Stimulated activated CD4-positive, alpha-beta T cell treated with anti-CD3 and anti-CD28 coated beads, Interleukin-12 subunit alpha, Interleukin-12 subunit beta, amount 100 ng/mL, for 48 hours (primary cell): Measurements from ENCODE around the gene RBM20.
"Not testable (repeated sequence)": the region's sequence is repeated elsewhere in the genome, so short reads cannot be mapped to it uniquely, and the experiment has no call there.

Experiments
- DNase-seq, 3 donors: peaks; one replicate each; pipeline ENCODE4 v3.0.0-alpha.2; 2020; ENCODE audit warnings: low read depth in 2 of 3, low spot score in 1 of 3

Gene RBM20

DNA sequence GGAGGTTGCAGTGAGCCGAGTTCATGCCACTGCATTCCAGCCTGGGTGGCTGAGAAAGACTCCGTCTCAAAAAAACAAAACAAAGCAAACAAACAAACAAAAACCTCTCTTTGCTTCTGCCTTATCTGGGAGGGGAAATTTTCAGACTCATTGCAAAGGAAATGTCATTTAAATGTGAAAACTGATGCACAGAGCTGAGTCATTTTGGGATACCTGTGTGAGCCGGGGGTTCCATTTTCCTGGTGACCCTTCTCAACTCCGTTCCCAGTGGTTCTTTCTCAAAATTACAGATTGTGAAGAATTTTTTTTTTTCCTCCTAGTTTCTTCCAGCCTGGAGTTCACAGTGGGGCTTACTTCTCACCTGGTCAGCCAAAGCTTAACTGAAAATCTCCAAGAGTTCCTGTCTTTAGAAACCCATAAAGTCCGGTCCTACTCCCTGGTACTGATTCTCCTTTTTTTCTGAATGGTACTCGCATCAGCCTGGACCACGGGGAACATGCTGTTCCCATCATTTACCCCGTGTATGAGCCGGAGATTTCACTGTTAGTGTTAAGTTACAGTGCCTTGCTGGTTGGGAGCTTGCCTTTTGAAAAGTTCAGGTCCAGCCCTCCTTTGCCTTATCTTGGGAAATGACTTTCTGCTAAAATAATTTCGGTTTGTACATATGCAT lies 56.9 kb downstream of the RBM20 start:
- no peak for DNase-seq

DNA sequence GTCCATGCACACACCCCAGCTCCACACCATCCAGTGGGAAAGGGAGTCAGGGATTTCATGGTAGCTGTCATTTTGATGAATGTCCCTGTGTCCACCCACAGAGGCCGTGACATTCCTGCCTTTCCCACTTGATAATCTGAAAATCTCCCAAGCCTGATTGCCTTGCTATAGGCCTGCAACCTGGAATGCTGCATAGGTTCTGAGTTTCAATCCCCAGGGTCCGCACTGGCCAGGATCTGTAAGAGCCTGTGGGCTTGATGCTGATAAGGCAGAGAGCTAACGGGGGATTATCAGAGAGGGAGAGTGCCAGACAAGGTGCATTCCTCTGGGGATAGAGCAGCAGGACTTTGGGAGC lies 57.5 kb downstream of the RBM20 start:
- no peak for DNase-seq

GRCh38 chr10:110704070-110704469 lies 59.9 kb downstream of the RBM20 start:
- DNase-seq, result no peak

DNA sequence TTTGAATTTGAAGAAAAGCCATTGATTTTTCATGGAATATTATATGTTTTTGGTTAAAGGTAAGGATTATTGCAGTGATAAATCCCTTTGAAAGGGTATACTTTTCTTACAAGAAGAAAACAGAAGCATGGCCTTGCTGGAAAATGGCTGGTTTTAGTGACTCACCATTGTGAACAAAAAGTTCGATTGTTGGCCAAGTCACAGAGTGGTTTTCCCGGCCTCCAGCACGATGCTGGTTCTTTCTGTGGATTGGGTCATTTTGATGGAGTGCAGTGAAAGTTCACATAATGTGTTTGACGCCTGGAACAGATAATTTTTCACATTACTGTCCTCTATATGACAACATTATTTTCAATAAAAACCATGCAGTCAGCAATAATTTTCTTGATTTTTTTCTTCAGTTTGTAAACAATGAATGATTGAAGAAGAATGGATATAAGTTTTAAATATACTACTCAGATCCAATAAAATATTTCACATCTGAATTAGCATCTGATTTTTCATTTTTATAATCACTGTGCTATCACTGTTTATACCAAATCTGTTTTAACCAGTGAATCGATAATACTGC lies 60.9 kb downstream of the RBM20 start:
- no peak for DNase-seq

DNA sequence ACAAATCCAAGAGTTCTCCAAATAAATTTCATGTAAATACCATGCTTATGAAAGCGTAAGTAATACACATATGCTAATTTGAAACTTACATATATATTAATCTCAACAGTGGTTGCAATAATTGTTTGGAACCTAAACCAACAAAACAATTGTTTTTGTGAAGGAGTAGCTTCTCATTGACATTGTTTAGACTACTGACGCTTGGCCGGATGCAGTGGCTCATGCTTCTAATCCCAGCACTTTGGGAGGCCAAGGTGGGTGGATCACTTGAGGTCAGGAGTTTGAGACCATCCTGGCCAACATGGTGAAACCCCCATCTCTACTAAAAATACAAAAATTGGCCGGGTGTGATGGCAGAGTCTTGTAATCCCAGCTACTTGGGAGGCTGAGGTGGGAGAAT lies 61.5 kb downstream of the RBM20 start:
- DNase-seq, result not testable (repeated sequence)

- no peak for DNase-seq
These were observed 62.6 kb downstream of the RBM20 start for GRCh38 chr10:110706690-110707098.

DNA sequence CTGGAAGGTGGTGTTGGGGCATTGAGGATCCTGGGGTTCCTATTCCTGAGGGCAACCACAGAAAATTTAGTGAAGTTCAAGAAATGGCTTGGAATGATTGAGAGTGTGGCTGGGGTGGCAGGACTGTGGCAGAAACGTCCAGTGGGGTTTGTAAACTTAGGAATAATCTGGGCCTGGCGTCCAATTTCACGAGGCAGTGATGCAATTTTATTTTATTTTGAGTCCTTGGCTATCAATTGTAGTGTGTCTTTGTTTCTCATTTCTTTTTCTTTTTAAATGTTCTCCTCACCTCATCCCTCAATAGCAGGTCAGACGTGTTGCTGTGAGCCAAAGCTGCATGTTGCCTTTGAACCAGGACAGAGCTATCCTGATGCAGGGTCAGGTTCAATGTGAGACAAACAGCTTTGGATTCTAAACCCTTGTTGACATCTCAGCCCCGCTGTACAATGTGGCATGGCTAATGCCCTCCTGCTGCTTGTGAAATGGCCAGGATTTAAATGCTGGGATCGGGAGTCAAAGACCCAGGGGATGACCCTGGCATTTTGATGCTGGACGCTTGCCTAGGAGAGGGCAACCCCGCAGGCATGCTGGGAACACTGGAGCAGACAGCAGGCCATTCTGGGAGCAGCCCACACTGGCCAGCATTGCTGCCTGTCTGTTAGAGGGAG lies 64.8 kb downstream of the RBM20 start:
- DNase-seq, result no peak

GRCh38 chr10:110709444-110709828 lies 65.3 kb downstream of the RBM20 start:
- DNase-seq, result no peak

DNA sequence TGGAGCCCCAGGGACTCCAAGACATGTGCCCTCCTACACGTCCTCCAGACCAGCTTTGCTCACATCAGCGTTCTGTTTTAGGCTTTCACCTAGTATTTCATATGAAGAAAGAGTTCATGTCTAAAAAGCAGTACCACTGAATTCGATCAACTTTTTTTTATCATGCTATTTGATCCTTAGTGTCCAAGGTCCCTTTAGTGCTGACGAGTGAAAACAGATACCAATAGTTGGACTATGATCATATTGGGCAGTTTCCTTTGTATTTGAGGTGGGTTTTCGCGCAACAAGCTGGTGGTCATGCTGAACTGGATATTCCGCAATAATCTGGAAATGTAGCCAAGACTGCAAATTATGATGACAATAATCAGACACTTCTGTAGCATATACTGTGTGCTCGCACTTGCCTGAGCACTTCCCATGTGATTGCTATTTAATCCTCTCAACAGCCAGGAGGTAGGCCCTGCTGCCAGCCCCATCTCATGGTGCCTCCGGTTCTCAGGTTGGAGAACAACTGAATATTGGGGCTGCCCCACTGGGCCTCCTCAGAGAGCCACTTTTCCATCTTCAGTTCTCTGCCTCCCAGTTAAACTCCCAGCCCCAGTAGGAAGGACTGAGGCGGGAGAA lies 65.9 kb downstream of the RBM20 start:
- no peak for DNase-seq

- no peak for DNase-seq
These were observed 66.5 kb downstream of the RBM20 start for GRCh38 chr10:110710621-110711020.

GRCh38 chr10:110711382-110711781 lies 67.2 kb downstream of the RBM20 start:
- DNase-seq, result no peak

DNA sequence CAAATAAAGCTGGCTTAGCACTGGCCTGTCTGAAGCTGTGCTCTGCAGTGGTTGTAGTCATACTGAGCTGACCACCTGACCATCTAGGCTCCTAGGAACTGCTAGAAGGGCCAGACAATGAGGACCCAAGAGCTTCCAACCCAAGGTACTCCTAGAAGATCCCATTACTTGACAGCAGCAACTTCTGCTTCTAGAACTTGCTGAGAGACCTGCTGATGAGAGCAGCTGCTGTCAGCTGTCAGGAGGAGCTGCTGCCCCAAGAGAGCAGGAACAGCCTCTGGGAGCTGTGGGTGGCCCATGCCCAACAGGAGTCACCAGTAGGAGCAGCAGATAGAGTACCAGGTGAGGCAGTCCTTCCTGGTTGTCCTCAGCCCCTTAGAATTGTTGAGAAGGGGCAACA lies 70.2 kb downstream of the RBM20 start:
- DNase-seq, result no peak

DNA sequence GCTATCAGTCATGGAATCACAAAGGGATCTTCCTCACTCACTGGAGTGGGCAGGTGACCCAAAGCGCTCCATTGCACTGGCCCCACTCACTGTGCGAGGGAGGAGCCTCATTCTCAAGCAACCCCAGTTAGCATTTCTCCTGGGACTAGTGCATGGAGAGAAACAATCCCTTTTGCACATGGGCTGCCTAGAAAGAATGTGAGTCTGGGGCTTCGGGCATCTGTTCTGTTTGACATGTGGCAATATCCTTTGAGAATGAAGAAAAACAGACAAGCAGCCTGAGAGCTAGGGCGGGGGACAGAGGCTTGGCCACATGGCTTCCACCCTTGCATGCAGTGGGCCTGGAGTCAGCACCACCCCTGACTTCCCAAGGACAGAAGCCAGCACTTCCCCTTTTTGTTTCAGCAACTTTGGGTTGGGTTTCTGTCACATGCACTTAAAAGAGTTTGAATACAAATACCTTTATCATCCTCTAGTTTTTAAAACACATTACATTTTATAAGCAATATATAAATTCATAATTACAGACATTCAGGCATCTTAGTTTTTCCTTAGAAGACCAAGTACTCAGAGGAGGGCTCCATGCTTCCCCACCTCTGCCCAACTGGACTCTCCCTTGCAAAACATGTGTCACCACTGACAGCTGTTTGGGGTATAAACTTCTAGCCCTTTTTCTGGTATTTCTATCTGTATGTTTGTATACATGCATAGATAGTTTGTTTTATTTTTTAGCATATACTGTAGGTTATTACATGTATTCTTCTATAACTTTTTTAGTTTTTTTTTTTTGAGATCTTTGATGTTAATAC lies 73.8 kb downstream of the RBM20 start:
- DNase-seq, result no peak

GRCh38 chr10:110721406-110722038 lies 77.4 kb downstream of the RBM20 start:
- no peak for DNase-seq

DNA sequence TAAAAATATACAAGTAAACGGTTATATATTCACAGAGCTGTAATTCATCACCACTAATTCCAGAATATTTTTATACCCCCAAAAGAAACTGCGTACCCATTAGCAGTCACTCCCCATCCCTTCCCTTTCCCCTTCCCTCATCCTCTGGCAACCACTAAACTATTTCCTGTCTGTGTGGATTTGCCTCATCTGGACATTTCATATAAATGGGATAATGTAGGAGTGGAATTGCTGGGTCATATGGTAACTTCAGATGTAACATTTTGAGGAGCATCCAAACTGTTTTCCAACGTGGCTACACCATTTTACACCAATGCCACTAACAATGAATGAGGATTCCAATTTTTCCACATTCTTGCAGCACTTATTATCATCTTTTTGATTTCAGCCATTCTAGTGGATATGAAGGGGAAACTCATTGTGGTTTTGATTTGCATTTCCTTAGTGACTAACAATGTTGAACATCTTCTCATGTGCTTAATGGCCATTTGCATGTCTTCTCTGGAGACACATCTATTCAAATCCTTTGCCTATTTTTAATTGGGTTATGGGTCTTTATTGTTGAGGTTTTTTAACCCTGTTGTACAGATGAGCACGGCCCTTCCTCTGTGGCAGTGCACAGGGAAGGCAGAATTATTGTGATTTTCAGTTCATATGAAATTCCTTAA lies 79.2 kb downstream of the RBM20 start:
- DNase-seq, result no peak

DNA sequence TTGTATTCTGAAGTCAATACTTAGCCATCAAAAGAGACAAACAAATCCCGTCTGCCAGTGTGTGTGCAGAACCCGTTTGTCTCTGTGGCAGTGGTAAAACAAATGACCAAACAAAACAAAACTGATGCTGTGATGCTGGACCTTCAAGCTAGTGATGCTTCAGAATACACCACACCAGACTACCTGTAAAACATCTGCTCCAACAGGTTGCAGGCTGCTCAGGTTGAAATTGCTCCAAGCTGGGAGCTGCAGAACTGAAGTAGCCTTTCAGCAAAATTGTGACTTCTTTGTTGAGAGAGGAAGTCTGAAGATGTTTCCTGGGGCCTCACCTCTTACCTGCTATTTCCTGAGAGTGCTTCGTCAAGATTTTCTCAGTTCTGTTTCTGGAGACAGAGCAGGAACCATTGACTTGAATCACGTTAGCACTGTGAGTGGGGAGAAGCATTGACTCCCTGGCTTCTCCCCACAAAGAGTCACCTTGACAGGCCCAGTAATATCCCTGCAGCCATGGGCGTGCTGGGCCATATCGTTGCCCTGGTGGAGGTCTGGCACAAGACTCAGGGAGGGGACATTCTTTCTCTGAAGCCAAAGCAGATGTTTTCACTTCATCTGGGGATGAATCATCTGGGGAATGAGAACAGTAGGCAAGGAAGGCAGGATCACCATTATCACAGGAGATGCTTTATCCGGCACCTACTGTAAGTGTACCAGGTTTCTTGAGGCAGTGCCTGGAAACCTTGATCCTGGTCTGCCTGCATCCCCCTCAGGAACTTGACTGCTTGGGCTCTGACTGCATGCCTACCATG lies 80.2 kb downstream of the RBM20 start:
- DNase-seq, result no peak

GRCh38 chr10:110724937-110725336 lies 80.8 kb downstream of the RBM20 start:
- DNase-seq, result no peak

DNA sequence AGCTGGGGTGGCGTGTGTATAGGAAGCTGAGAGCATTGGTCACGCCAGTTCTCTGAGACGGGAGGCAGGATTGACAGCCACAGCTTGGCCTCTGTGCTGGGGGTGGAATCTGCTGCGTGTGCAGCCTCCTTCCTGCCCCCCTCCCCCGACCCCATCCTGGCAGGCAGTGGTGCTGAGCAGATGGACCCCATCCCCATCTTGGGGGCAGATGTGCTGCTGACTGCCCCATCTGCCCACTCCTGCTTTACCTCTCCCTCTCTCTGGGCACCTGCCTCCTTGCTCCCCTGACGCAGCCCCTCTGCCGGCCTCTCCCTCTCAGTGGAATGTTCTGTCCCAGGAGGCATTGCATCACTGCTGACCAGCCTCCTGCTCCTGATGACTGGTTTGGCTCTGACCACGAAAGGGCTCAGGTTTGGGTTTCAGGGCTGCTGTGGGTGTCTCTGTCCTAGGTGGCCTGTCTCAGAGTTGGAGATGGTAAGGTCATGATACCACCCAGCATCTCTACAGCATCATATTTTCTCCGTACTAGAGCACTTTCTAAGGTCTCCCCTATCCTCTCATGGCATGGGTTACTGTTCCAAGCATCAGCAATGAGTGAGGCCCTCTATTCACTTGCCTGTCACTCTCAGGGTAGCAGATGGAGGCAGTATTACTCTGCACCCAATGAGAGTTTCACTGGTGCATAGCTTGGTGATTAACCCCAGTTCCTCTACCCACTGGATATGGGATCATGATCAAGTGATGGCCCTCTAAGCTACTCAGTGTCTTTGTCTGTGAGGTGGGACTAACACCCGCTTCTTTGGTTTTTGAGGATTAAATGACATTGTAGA lies 81.9 kb downstream of the RBM20 start:
- no peak for DNase-seq

GRCh38 chr10:110727785-110728184 lies 83.6 kb downstream of the RBM20 start:
- DNase-seq, result not testable (repeated sequence)
